Parathyroid adenoma (tissue), 2 donors: Measurements from ENCODE around the gene NXT1.

Experiments used
- H2AFZ ChIP-seq: fragments of 300-600 bp; sonication (generic); one replicate; pipeline ENCODE4 v1.7.0; 2017; ENCODE audit warnings: antibody characterized with exemption, mild to moderate bottlenecking
- H3K27ac ChIP-seq: fragments of 300-600 bp; sonication (generic); one replicate; pipeline ENCODE4 v1.7.0; 2017
- H3K27me3 ChIP-seq: fragments of 300-600 bp; sonication (generic); one replicate; pipeline ENCODE4 v1.7.0; 2017; ENCODE audit warnings: low read length; ENCODE audit not compliant: control insufficient read depth, insufficient read depth
- H3K36me3 ChIP-seq: fragments of 300-600 bp; sonication (generic); one replicate; pipeline ENCODE4 v1.7.0; 2017; ENCODE audit warnings: low read length; ENCODE audit not compliant: control insufficient read depth, insufficient read depth
- H3K4me1 ChIP-seq: fragments of 300-600 bp; sonication (generic); one replicate; pipeline ENCODE4 v1.7.0; 2017; ENCODE audit warnings: control low read depth
- H3K4me2 ChIP-seq: fragments of 300-600 bp; sonication (generic); one replicate; pipeline ENCODE4 v1.7.0; 2017; ENCODE audit warnings: low read length
- H3K4me3 ChIP-seq: fragments of 300-600 bp; sonication (generic); one replicate; pipeline ENCODE4 v1.7.0; 2017; ENCODE audit warnings: low read depth, low read length
- H3K79me2 ChIP-seq: fragments of 300-600 bp; sonication (generic); one replicate; pipeline ENCODE4 v1.7.0; 2017; ENCODE audit warnings: control low read depth
- H3K9ac ChIP-seq: fragments of 300-600 bp; sonication (generic); one replicate; pipeline ENCODE4 v1.7.0; 2017; ENCODE audit warnings: mild to moderate bottlenecking
- H3K9me3 ChIP-seq: fragments of 300-600 bp; sonication (generic); one replicate; pipeline ENCODE4 v1.7.0; 2017; ENCODE audit warnings: low read length; ENCODE audit not compliant: control insufficient read depth
- TF ChIP-seq, protein P1 (sequence below): fragments of 300-600 bp; sonication (generic); IDR thresholded peaks from one replicate; pipeline ENCODE4 v1.7.0; 2017; ENCODE audit warnings: antibody characterized with exemption, mild to moderate bottlenecking
- donor health status: primary hyperparathyroidism.

NXT1 gene

DNA sequence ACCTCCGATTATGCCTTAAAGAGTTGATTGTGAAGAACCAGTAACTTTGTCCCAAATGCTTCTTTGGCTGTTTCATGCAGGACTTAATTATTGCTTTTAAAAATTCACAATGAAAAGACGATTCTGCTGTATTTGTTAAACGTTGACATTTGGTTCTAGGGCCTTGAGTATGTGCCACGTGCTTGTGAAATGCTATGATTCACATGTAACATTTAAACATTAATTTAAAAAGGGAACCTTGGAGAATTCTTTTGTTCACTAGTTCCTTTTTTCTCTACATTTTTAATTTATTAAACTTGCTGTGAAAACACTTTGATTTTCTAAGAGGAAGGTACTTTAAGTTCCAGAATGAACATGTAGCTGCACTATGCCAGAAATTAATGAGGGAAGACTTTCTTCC lies 20.9 kb downstream of the NXT1 start:
- TF ChIP-seq, protein P1, sequence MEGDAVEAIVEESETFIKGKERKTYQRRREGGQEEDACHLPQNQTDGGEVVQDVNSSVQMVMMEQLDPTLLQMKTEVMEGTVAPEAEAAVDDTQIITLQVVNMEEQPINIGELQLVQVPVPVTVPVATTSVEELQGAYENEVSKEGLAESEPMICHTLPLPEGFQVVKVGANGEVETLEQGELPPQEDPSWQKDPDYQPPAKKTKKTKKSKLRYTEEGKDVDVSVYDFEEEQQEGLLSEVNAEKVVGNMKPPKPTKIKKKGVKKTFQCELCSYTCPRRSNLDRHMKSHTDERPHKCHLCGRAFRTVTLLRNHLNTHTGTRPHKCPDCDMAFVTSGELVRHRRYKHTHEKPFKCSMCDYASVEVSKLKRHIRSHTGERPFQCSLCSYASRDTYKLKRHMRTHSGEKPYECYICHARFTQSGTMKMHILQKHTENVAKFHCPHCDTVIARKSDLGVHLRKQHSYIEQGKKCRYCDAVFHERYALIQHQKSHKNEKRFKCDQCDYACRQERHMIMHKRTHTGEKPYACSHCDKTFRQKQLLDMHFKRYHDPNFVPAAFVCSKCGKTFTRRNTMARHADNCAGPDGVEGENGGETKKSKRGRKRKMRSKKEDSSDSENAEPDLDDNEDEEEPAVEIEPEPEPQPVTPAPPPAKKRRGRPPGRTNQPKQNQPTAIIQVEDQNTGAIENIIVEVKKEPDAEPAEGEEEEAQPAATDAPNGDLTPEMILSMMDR: no peak
- Histone ChIP-seq H2AFZ (no peak overlapping the region), H3K4me3 (no peak overlapping the region), H3K4me1 (peaks cover 14% of the 10 kb centered on the region), H3K27ac (no peak overlapping the region), H3K27me3 (no peaks in the 10 kb centered on the region), H3K4me2 (no peak overlapping the region), H3K79me2 (no peaks in the 10 kb centered on the region), H3K9me3 (no peaks in the 10 kb centered on the region), H3K36me3 (no peaks in the 10 kb centered on the region), H3K9ac (no peak overlapping the region)

DNA sequence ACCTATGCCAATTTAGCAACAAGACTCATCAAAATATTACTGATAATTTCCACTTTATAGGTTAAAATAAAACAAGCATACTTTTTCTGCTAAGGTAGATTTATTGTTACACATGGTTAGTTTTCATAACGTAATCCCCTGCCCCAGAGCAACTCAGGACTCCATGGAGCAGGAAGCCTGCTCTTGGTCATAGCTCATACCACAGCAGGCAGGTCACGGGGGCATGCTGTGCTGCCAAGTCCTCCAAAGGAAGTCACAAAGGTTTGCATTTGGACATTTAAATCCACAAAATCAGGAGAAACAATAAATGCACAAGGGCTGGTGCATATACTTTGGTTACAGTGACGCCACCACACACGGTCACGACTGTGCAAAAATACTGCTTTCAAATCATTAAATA lies 23.9 kb downstream of the NXT1 start:
- H2AFZ ChIP-seq: no peak overlapping the region
- no peak overlapping the region for H3K4me2 ChIP-seq
- H3K36me3 ChIP-seq: no peaks in the 10 kb centered on the region
- no peaks in the 10 kb centered on the region for H3K79me2 ChIP-seq
- no peak overlapping the region for H3K9ac ChIP-seq
- H3K4me1 ChIP-seq: peaks cover 10% of the 10 kb centered on the region
- H3K27me3 ChIP-seq: no peaks in the 10 kb centered on the region
- TF ChIP-seq, protein P1: no peak
- no peak overlapping the region for H3K4me3 ChIP-seq
- no peak overlapping the region for H3K27ac ChIP-seq
- no peaks in the 10 kb centered on the region for H3K9me3 ChIP-seq

DNA sequence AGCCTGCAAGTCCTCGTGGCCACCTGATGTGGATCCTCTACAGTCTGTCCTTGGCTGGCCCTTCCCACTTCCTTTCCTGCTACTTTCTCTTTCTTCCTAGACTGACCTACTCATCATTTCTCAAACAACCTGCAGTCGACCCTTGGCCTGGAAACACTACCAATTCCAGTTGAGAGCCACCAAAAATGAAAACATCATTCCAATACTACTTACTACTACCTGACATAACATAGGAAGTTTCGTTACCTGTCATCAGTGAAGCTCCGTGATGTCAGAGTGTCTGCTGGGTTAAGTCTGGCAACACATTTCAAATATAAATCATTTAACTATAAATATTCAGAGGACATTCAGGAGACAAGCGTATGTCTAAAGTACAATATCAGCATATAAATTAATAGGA lies 25.2 kb downstream of the NXT1 start:
- H3K79me2 ChIP-seq: no peaks in the 10 kb centered on the region
- no peaks in the 10 kb centered on the region for H3K36me3 ChIP-seq
- no peaks in the 10 kb centered on the region for H3K4me1 ChIP-seq
- H3K9ac ChIP-seq: no peak overlapping the region
- H2AFZ ChIP-seq: no peak overlapping the region
- H3K4me2 ChIP-seq: no peak overlapping the region
- H3K4me3 ChIP-seq: no peak overlapping the region
- no peaks in the 10 kb centered on the region for H3K9me3 ChIP-seq
- no peaks in the 10 kb centered on the region for H3K27me3 ChIP-seq
- TF ChIP-seq, protein P1: no peak
- no peak overlapping the region for H3K27ac ChIP-seq

DNA sequence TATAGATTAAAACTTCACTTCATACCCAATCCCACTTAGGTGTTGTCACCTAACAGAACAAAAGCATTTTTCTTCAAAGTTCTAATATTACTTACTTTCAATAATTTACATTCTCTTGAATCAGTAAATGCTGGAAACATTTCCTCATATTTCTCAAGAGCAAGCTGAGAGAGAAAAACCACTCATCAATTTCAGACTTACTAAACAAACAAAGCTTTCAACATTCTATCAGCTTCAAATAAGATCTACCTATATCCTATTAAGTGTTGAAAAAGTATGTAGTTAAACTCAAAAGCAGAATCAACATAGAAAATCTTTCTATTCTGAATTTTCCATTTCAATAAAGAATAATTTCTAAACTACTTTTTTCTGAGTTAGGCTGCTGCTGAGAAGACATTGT lies 29.2 kb downstream of the NXT1 start:
- no peak overlapping the region for H3K27ac ChIP-seq
- no peaks in the 10 kb centered on the region for H3K27me3 ChIP-seq
- TF ChIP-seq, protein P1: no peak

DNA sequence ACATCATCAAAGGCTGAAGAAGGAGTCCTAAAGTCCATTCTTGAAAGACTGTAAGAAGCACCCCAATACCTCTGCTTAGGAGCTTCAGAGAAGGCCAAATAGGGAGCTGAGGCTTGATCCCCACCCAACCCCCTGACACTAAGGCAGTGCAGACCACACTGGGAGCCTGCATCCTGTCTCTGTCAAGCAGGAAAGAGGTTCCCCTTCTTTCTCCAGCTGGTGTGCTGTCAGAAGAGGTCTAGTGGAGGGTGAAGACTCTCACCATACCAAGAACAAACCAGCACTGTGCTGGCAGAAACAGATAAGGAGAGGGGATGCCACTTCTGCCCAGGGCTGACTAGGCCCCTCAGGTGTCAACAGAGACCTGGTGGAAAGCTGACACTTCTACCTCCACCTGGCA lies 31.3 kb downstream of the NXT1 start:
- Histone ChIP-seq H3K27me3 (no peaks in the 10 kb centered on the region), H3K79me2 (peaks cover 3% of the 10 kb centered on the region), H3K36me3 (no peaks in the 10 kb centered on the region), H3K4me3 (no peak overlapping the region), H3K27ac (no peak overlapping the region), H3K9ac (no peak overlapping the region), H3K4me2 (no peak overlapping the region), H3K4me1 (peaks cover 7% of the 10 kb centered on the region), H2AFZ (no peak overlapping the region), H3K9me3 (no peaks in the 10 kb centered on the region)
- TF ChIP-seq, protein P1: no peak

More for the DNA sequence above, 29.2 kb downstream of the NXT1 start:
- Histone ChIP-seq H3K9me3 (no peaks in the 10 kb centered on the region), H2AFZ (no peak overlapping the region), H3K79me2 (no peaks in the 10 kb centered on the region), H3K4me3 (no peak overlapping the region), H3K4me2 (no peak overlapping the region), H3K9ac (no peak overlapping the region), H3K4me1 (no peaks in the 10 kb centered on the region), H3K36me3 (no peaks in the 10 kb centered on the region)
